Stimulated activated CD8-positive, alpha-beta memory T cell treated with anti-CD3 and anti-CD28 coated beads, Interleukin-12 subunit alpha, Interleukin-12 subunit beta, amount 100 ng/mL, for 1 hour (primary cell): ENCODE data around the gene SETDB1.
A peak's percentile ranks its signal among the peaks of the same experiment; 100 is the strongest.
"Not testable (repeated sequence)": the region's sequence is repeated elsewhere in the genome, so short reads cannot be mapped to it uniquely, and the experiment has no call there.

Experiments
- DNase-seq: peaks from one replicate; pipeline ENCODE4 v3.0.0-alpha.2; 2020; ENCODE audit warnings: low read depth

SETDB1 gene

GRCh38 chr1:150926097-150926741 is at the start of gene SETDB1:
SETDB1 (plus strand) TSS chr1:150926363; CDS start chr1:150927715, 1,352 bp downstream.
- peak; percentile 88 for DNase-seq

GRCh38 chr1:150878931-150879330 is 47.2 kb upstream of the SETDB1 start:
- DNase-seq, result not testable (repeated sequence)

- DNase-seq, result no peak
Observed at GRCh38 chr1:150881331-150882070, 44.7 kb upstream of the SETDB1 start.

DNA sequence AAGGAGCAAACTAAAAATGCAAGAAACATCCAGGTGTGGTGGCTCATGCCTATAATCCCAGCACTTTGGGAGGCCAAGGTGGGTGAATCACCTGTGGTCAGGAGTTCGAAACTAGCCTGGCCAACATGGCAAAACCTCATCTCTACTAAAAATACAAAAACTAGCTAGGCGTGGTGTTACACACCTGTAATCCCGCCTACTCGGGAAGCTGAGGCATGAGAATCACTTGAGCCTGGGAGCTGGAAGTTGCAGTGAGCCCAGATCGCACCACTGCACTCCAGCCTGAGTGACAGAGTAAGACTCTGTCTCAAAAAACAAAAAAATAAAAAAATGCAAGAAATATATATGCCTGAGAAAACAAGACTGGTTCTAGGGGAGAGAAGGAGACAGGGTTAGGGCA is 43.0 kb upstream of the SETDB1 start:
- not testable (repeated sequence) for DNase-seq

- no peak for DNase-seq
Observed at GRCh38 chr1:150887018-150887417, 39.1 kb upstream of the SETDB1 start, which contains the start of gene CTXND2. CTXND2 (plus strand) TSS chr1:150887136; CDS start chr1:150912315, 25,179 bp downstream.

GRCh38 chr1:150888727-150889126 is 37.4 kb upstream of the SETDB1 start:
- DNase-seq, result no peak

DNA sequence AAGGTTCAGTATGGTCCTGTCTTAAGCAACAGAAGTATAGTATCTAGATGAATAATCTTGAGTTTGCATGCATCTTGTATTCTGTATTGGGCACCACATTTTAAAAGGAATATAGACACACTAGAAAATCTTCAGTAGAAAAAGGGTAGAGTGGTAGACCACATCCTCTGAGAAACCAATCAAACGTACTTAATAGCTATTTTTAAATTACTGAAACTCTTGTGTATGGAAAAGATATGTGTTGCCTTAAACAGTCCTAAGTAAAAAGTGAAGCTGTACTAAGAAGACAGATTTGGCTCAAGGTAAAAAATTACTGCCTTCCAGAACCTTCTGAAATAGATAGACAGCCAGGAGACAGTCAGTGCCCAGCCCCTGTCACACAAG is 36.1 kb upstream of the SETDB1 start:
- no peak for DNase-seq

- no peak for DNase-seq
Observed at GRCh38 chr1:150893336-150893913, 32.7 kb upstream of the SETDB1 start.

DNA sequence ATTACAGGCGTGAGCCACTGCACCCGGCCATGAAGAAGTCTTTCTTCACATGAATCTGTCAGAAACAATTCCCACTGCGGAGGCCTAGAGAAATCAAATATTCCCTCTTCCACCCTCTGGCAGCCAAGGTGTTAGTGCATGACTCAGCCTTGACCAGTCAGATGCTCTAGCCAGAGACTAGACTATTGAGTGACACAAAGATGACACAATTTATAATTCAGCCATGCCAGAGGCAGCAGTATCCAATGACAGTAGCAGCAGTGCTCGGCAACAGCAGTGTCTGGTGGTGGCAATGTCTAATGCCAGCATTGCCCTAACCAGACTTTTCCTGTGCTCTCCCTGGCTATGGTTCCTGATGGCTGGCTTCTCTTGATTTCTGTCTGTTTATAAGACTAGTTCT is 30.5 kb upstream of the SETDB1 start:
- no peak for DNase-seq

- not testable (repeated sequence) for DNase-seq
Observed at GRCh38 chr1:150899795-150900194, 26.4 kb upstream of the SETDB1 start.

GRCh38 chr1:150902346-150902745 is 23.8 kb upstream of the SETDB1 start:
- DNase-seq, result no peak

DNA sequence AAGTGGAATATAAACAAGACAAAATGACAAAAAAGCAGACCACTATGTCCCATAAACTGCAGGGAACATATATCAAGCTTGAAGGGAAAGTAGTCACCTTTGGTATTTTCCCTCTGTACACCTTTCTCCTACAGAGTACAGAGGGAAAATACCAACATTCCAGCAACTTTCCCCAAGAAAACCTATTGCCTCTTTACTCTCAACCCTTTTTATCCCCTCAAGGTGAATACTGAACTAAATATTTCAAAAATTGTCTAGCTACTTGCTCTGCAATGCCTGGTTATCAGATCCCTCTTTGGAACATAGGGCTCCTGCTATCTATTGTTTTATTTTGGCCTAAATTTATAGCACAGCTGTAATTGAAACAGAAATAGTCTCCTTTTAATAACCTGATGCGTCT is 23.4 kb upstream of the SETDB1 start:
- DNase-seq, result no peak

- DNase-seq, result no peak
Observed at GRCh38 chr1:150905301-150905700, 20.9 kb upstream of the SETDB1 start.

- DNase-seq, result no peak
Observed at GRCh38 chr1:150906329-150906728, 19.8 kb upstream of the SETDB1 start.

DNA sequence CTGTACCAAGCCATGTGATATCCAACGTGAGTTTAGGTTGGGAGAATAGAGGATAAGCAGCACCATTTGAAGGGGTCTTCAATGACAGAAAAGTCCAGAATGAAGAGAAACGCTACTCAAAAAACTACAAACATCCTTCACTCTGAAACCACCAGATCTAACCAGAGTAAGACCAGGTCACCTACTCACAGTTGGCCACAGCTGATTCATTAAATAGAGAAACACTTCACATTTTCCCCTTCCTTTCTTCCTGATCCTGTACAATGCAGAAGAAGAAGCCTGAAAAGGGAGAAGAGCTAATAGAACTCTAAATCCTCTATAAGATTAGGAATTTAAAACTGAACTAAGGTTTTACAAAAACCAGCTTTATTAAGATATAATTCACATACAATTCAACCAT is 19.4 kb upstream of the SETDB1 start:
- DNase-seq, result no peak

DNA sequence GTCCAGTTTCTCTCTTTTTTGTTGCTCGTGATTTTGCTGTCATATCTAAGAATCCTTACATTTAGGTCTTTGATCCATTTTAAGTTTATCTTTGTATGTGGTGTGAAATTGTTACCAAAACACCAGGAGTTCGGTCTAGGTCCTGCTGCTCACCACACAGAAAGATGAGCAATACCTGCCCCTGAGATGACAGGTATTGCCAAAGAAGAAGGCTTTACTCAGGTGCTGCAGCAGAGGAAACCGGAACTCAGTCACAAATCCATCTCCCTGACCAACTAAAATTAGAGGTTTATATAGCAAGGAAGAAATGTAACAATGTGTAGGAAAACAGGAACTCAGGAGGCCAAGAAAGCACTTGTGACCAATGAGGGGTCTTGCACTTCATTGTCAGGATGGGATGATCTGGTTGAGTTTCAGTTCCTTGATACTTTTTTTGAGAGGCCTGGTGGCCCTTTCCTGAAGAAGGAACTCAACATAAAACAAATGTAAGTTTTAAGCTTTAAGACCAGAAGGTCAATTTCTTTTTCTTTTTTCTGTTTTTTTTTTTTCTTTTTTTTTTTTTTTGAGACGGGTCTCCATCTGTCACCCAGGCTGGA is 16.5 kb upstream of the SETDB1 start:
- DNase-seq, result no peak

DNA sequence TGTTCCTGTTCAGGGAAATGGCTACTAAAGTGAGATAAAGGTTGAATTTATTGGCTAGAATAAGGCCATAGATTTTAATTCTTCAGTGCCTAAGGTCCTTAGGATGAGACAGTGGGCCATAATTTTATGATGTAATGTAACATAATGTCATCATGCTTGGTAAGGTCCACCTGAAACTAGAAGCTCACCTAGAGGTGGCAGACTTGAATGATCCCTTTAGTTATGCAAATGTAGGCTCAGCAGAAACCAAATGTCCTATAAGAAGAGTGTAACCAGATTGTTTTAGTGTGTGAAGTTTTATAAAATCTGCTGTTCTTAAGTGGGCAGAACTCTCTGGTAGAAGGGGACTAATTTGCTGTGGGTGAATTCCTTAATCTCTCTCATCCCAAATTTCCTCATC is 13.5 kb upstream of the SETDB1 start:
- no peak for DNase-seq

DNA sequence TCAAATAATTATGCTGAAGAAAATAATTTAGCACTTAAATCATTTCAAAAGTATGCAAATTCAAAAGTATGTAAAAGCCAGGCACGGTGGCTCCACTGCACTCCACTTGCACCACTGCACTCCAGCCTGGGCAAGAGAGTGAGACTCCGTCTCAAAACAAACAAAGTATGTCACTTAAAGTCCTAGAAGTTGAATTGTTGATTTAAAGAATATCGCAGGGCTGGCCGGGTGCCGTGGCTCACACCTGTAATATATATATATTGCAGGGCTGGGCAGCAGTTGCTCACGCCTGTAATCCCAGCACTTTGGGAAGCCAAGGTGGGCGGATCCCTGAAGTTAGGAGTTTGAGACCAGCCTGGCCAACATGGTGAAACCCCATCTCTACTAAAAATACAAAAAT is 8.8 kb upstream of the SETDB1 start:
- no peak for DNase-seq

DNA sequence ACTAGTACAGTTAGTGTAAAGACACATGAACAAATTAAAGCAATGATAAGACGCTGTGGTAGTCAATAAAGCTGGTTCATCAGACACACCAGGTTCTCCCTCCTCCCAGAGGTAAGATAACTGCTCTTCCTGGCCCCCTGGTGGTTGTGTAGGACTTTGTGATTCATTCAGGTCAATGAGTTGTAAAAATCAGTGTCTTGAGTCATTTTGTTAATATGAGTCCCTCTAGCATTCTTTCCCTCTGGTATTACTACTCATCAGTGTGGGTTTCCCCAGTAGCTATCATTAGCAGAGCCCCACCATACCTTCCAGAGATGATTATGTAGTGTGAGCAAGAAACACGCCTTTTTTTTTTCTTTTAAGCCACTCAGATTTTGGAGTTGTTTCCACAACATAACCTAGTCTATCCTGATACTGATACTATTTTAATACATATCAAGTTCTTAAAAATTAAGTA is 3.6 kb upstream of the SETDB1 start:
- DNase-seq, result peak; percentile 65

- DNase-seq, result no peak
Observed at GRCh38 chr1:150925080-150925479, 1.1 kb upstream of the SETDB1 start.

- DNase-seq, result no peak
Observed at GRCh38 chr1:150927624-150928023, 1.5 kb downstream of the SETDB1 start.

DNA sequence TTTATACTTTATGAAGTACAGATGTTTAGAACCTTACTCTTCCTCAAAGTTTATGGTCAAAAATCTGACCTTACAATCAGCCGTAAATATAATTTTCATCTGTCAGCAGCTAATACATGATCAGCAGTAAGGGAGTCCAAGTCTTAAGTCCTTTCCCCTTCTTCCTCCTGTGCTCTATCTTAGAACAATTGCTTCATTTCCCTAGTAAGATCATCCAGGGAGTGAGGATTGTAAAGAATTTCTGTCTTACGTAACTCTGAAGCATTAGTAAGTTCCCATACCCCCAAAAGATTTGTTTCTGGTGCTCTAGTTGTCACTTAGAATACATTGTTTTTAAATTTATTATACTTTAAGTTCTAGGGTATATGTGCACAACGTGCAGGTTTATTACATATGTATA is 2.1 kb downstream of the SETDB1 start:
- DNase-seq, result no peak

GRCh38 chr1:150928775-150929174 is 2.6 kb downstream of the SETDB1 start:
- not testable (repeated sequence) for DNase-seq
